K562 (cell line): Measurements from ENCODE around the gene PTPMT1. TPM values are rescaled to one million over a fixed set of nuclear protein-coding genes. Genes with fewer than 3 reads are reported as not detected.

Experiments used
- CBX2 ChIP-seq: fragments of 200-600 bp; sonication (generic); IDR thresholded peaks from one replicate; pipeline ENCODE4 v1.6.1; 2012; ENCODE audit warnings: mild to moderate bottlenecking, low read length, inconsistent platforms; ENCODE audit not compliant: insufficient read depth, poor library complexity, severe bottlenecking
- CREB1 ChIP-seq, 2 experiments: sonication (generic) in 1 of 2; formaldehyde crosslinking in 1 of 2; IDR thresholded peaks; 2 replicates each; pipeline versions ENCODE4 v1.6.1 to v1.8.0; 2012 to 2022; ENCODE audit warnings: inconsistent platforms in 1 of 2, mild to moderate bottlenecking in 1 of 2, missing genetic modification reagents in 1 of 2, moderate library complexity in 1 of 2
- ELK3 ChIP-seq: fragments of 450-650 bp; formaldehyde crosslinking; IDR thresholded peaks from 2 replicates; pipeline ENCODE4 v1.4.0; 2020; ENCODE audit warnings: mild to moderate bottlenecking
- EZH2 ChIP-seq: IDR thresholded peaks from 2 replicates; pipeline ENCODE4 v1.6.1; 2012; ENCODE audit warnings: low read depth, mild to moderate bottlenecking, inconsistent platforms, low read length, borderline replicate concordance
- FOXJ3 ChIP-seq: sonication (generic); formaldehyde crosslinking; IDR thresholded peaks from 2 replicates; pipeline ENCODE4 v1.4.0; 2020; ENCODE audit warnings: mild to moderate bottlenecking, missing genetic modification reagents
- FOXP1 ChIP-seq: sonication (generic); formaldehyde crosslinking; IDR thresholded peaks from 2 replicates; pipeline ENCODE4 v1.8.0; 2022; ENCODE audit warnings: mild to moderate bottlenecking, missing genetic modification reagents
- HDAC3 ChIP-seq: fragments of 450-650 bp; IDR thresholded peaks from 2 replicates; pipeline ENCODE4 v1.6.1; 2018; ENCODE audit warnings: borderline replicate concordance, mild to moderate bottlenecking, moderate library complexity; ENCODE audit not compliant: partially characterized antibody
- HLTF ChIP-seq: fragments of 450-650 bp; IDR thresholded peaks from 2 replicates; pipeline ENCODE4 v1.6.1; 2016
- HMG20A ChIP-seq: fragments of 450-650 bp; formaldehyde crosslinking; conservative IDR thresholded peaks from 2 replicates; pipeline ENCODE4 v1.4.0; 2020; ENCODE audit warnings: mild to moderate bottlenecking, mixed read lengths
- HNRNPLL ChIP-seq: fragments of 200-400 bp; formaldehyde crosslinking; IDR thresholded peaks from 2 replicates; pipeline ENCODE4 v1.6.1; 2017; ENCODE audit warnings: low read length, low read depth, mild to moderate bottlenecking; ENCODE audit not compliant: poor library complexity, severe bottlenecking
- PCBP2 ChIP-seq: fragments of 200-400 bp; formaldehyde crosslinking; IDR thresholded peaks from 2 replicates; pipeline ENCODE4 v1.6.1; 2018; ENCODE audit warnings: low read length, low read depth, mild to moderate bottlenecking, moderate library complexity; ENCODE audit not compliant: poor library complexity, severe bottlenecking
- POLR2A ChIP-seq: fragments of 450-650 bp; conservative IDR thresholded peaks from 2 replicates; pipeline ENCODE4 v1.6.1; 2016
- RFX1 ChIP-seq: fragments of 450-650 bp; IDR thresholded peaks from 2 replicates; pipeline ENCODE4 v1.6.1; 2016; ENCODE audit warnings: mild to moderate bottlenecking, moderate library complexity
- TAF1 ChIP-seq: IDR thresholded peaks from 2 replicates; pipeline ENCODE4 v1.6.1; 2011; ENCODE audit warnings: mild to moderate bottlenecking, low read length, moderate library complexity; ENCODE audit not compliant: insufficient read depth, control insufficient read depth, severe bottlenecking; ENCODE audit errors: extremely low read depth
- TEAD1 ChIP-seq, 2 experiments: fragments of 450-650 bp in 1 of 2; sonication (generic) in 1 of 2; formaldehyde crosslinking; IDR thresholded peaks; 2 replicates each; pipeline versions ENCODE4 v1.4.0 to v1.8.0; 2020 to 2022; ENCODE audit warnings: mild to moderate bottlenecking in 2 of 2, missing genetic modification reagents in 1 of 2
- TFAP4 ChIP-seq: sonication (generic); formaldehyde crosslinking; IDR thresholded peaks from 2 replicates; pipeline ENCODE4 v1.8.0; 2022; ENCODE audit warnings: missing genetic modification reagents, mild to moderate bottlenecking, moderate library complexity, borderline replicate concordance
- TRIM24 ChIP-seq, 2 experiments: fragments of 450-650 bp; IDR thresholded peaks; 2 replicates each; pipeline ENCODE4 v1.6.1; 2016
- YBX1 ChIP-seq: fragments of 450-650 bp; IDR thresholded peaks from 2 replicates; pipeline ENCODE4 v1.7.1; 2016; ENCODE audit warnings: mild to moderate bottlenecking
- ZNF316 ChIP-seq: fragments of 450-650 bp; IDR thresholded peaks from 2 replicates; pipeline ENCODE4 v1.6.1; 2016
- ZNF507 ChIP-seq: conservative IDR thresholded peaks from 2 replicates; pipeline ENCODE4 v1.6.1; 2017; ENCODE audit warnings: missing genetic modification characterization, missing compliant biosample characterization
- ZNF512 ChIP-seq: IDR thresholded peaks from 2 replicates; pipeline ENCODE4 v1.6.1; 2016; ENCODE audit warnings: missing genetic modification characterization, missing compliant biosample characterization
- ZNF75A ChIP-seq: fragments of 450-650 bp; formaldehyde crosslinking; IDR thresholded peaks from 2 replicates; pipeline ENCODE4 v1.4.0; 2020; ENCODE audit warnings: mild to moderate bottlenecking
- ZNF764 ChIP-seq: fragments of 250-450 bp; sonication (Bioruptor Pico); IDR thresholded peaks from 2 replicates; pipeline ENCODE4 v1.4.0; 2020; ENCODE audit warnings: low read depth, mild to moderate bottlenecking, moderate library complexity
- polyA plus RNA-seq, 8 experiments: library from polyadenylated mRNA; depleted of rRNA in 4 of 8; stranded (reverse) in 5 of 8; unstranded in 3 of 8; fragments of >200 nt; fragmentation: Nextera tagmentation in 2 of 8; fragmentation: Illumina TruSeq in 1 of 8; extraction: Ambion mirVana in 2 of 8; extraction: Trizol in 1 of 8; gene quantifications; 2 replicates each; pipeline versions ENCODE4 v1.2.1 to v1.2.3, GENCODE V29; 2011 to 2014; ENCODE audit warnings: inconsistent platforms in 1 of 8, missing spikeins in 1 of 8
- total RNA-seq, 7 experiments: library from RNA; depleted of rRNA in 6 of 7; stranded (reverse); fragments of >200 nt in 6 of 7; fragmentation: Illumina TruSeq in 2 of 7; extraction: Trizol in 2 of 7; gene quantifications; 2 replicates each; pipeline versions ENCODE4 v1.2.1 to v1.2.3, GENCODE V29; 2011 to 2021; ENCODE audit warnings: low replicate concordance in 1 of 7
- TF ChIP-seq, protein P1 (sequence below), 2 experiments: fragments of 450-650 bp; conservative IDR thresholded peaks; 2 replicates each; pipeline ENCODE4 v1.6.1; 2017; ENCODE audit warnings: mild to moderate bottlenecking in 2 of 2, moderate library complexity in 2 of 2

The PTPMT1 gene
- total and polyA plus RNA-seq, 9 of the 15 experiments (the other 6 are each of a cell fraction or from before 2014, with no cell fraction given) = 10.4 to 140 (median 67.2) TPM

DNA sequence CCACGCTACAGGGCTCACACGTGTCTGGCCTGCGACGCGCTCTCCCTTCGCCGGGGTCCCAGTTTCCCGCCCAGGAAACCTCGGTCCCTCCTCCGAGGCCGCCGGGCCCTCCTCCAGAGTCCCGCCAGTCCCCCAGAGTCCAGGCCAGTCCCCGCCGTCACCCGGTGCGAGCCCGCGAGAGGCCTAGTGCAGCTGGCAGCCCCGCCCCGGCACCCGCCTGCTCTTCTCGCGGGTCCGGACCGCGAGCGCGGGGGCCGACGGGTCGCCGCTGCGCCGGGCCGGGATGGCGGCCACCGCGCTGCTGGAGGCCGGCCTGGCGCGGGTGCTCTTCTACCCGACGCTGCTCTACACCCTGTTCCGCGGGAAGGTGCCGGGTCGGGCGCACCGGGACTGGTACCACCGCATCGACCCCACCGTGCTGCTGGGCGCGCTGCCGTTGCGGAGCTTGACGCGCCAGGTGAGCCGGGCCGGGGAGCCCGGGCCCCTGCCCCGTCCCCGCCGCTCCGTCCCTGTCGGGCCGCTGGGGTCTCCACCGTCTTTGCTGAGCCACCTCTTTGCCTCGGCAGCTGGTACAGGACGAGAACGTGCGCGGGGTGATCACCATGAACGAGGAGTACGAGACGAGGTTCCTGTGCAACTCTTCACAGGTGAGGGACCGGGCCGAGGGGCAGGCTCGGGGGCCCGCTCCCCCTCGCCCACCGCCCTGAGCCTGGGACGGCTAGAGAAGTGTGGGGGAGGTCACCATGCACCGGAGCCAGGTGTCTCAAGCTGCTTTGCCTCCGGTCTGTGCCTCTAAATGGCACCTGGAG, at the start of gene PTPMT1 (continued):
- no peak for TF ChIP-seq ELK3 (CRISPR knock-in tag)
- no peak for TF ChIP-seq ZNF512
- TF ChIP-seq HMG20A (CRISPR knock-in tag) = no peak
- TF ChIP-seq FOXP1 = 0 out of 2 replicates have a peak, but pooled peaks have one; percentile 65
- no peak for TF ChIP-seq ZNF75A (CRISPR knock-in tag)
- TF ChIP-seq CBX2 = no peak
- TF ChIP-seq EZH2 = no peak
- TF ChIP-seq RFX1 = no peak
- peak; percentile 79 for TF ChIP-seq POLR2A
- no peak for TF ChIP-seq HLTF
- peak; percentile 15 for TF ChIP-seq HNRNPLL
- TF ChIP-seq TAF1 = peak; percentile 88
- no peak for TF ChIP-seq ZNF507 (tag)
- peak; percentile 94 for TF ChIP-seq TFAP4 (CRISPR knock-in tag)
- TF ChIP-seq CREB1 (IDR thresholded peaks at IDR 0.05) = 0 out of 2 replicates have a peak, but pooled peaks have one; percentile 41
- peak; percentile 57; the same call in 1 of the 2 replicates for TF ChIP-seq CREB1 (CRISPR knock-in tag; IDR thresholded peaks at IDR 0.05)
- TF ChIP-seq TRIM24 (IDR thresholded peaks at IDR 0.05) = 0 out of 4 replicates have a peak, but pooled peaks of 1 of the 2 experiments have one; percentile 19
- no peak for TF ChIP-seq HDAC3
- TF ChIP-seq YBX1 = no peak
- TF ChIP-seq ZNF764 = no peak
- TF ChIP-seq, protein P1, sequence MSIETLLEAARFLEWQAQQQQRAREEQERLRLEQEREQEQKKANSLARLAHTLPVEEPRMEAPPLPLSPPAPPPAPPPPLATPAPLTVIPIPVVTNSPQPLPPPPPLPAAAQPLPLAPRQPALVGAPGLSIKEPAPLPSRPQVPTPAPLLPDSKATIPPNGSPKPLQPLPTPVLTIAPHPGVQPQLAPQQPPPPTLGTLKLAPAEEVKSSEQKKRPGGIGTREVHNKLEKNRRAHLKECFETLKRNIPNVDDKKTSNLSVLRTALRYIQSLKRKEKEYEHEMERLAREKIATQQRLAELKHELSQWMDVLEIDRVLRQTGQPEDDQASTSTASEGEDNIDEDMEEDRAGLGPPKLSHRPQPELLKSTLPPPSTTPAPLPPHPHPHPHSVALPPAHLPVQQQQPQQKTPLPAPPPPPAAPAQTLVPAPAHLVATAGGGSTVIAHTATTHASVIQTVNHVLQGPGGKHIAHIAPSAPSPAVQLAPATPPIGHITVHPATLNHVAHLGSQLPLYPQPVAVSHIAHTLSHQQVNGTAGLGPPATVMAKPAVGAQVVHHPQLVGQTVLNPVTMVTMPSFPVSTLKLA (conservative IDR thresholded peaks at IDR 0.05) = peak in 1 of 2 experiments; percentile 67; a peak in 1 of 4 replicates
- TF ChIP-seq TEAD1 (CRISPR knock-in tag; IDR thresholded peaks at IDR 0.05) = peak in 1 of 2 experiments; percentile 44; a peak in 1 of 4 replicates
- no peak for TF ChIP-seq PCBP2
- TF ChIP-seq ZNF316 = no peak
- TF ChIP-seq FOXJ3 (CRISPR knock-in tag) = no peak
